GM12875 (cell line): ENCODE results near the gene ELMO3.

Experiments
- H3K4me3 ChIP-seq: one replicate; pipeline ENCODE4 v1.5.1; 2011; ENCODE audit warnings: low read depth, low read length, control low read depth
- CTCF ChIP-seq: IDR thresholded peaks from 2 replicates; pipeline ENCODE4 v1.5.1; 2011; ENCODE audit warnings: low read depth, mild to moderate bottlenecking, control low read depth, inconsistent platforms, low read length, moderate library complexity, borderline replicate concordance; ENCODE audit not compliant: insufficient read depth

Gene ELMO3

DNA sequence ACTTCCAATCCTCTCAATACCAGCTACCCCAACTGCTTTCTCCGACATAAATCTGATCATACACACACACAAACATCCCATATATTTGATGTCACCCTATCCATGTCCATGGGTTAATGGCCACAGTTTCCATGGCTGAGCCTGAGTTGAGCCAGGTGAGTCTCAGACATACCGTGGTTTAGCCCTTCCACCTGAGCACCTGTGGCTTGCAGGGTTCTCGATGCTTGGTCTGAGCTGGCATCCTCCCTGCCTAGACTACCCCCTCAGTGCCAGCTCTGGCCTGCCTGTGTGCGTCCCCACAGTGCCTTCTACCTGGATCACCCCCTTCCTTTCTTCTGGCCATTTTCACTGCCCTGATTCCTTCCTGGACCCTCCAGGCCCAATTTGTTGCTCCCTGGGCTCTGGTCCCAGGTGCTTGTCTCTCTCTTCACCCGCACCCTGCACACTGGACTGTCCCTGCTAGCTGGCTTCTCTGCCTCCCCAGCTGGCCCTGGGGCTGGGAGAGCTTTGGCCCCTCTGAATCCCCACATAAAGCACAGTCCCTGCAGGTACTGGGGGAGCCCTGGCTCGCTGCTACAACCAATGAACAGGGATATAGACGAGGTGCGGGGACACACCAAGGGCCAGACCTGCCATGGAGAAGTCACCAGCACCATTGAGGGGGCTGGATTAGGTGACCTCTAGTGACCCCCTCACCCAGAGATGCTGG lies 7.4 kb downstream of the ELMO3 start:
- TF ChIP-seq CTCF: no peak
- H3K4me3 ChIP-seq: no peak overlapping the region

- TF ChIP-seq CTCF: no peak
- no peak overlapping the region for H3K4me3 ChIP-seq
Observed at GRCh38 chr16:67206838-67207248, 7.9 kb downstream of the ELMO3 start.

- no peak overlapping the region for H3K4me3 ChIP-seq
- TF ChIP-seq CTCF: no peak
Observed at GRCh38 chr16:67207249-67208091, 8.5 kb downstream of the ELMO3 start.

DNA sequence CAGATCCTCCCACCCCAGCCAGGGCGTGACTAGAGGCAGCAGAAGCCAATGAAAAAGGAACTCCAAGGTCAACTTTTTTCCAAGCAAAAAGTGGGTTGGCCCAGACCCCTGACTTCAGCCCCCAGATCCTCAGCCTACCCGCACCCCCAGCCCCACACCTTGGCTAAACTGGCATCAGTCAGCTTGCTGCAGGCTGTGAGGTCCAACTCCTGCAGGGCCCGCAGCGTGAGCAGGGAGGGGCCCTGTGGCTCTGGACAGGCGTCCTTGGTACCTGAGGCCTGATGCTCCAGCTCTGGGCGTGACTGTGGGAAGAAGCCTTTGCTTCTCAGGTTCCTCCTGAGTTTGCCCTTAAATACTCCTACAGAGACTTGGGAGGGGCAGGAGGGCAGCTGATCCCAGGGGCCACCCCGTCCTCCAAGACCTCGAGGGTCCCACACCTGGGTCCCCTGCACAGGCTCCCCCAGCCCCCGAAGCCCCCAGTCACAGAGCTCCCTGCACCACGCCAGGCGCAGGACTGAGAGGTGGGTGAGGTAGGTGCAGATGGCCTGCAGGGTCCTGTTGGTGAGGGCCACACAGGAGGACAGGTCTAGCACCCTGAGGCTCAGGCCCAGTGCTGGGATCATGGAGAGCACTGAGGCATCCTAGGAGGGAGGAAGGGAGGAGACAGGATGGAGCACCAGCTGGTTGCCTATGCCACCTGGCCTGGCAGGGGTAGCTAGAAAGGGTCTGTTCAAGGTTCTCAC lies 9.4 kb downstream of the ELMO3 start:
- no peak overlapping the region for H3K4me3 ChIP-seq
- TF ChIP-seq CTCF: no peak

- no peak for TF ChIP-seq CTCF
- no peak overlapping the region for H3K4me3 ChIP-seq
Observed at GRCh38 chr16:67209565-67209964, 10.6 kb downstream of the ELMO3 start.

- TF ChIP-seq CTCF: no peak
- H3K4me3 ChIP-seq: no peak overlapping the region
Observed at GRCh38 chr16:67210069-67210937, 11.4 kb downstream of the ELMO3 start.
